LNCAP (cell line): Measurements from ENCODE around the gene CDH4.

Source experiments
- TF ChIP-seq, protein P1 (sequence below): fragments of 450-650 bp; IDR thresholded peaks from 2 replicates; pipeline ENCODE4 v1.5.1; 2017; ENCODE audit warnings: mild to moderate bottlenecking

The CDH4 gene

DNA sequence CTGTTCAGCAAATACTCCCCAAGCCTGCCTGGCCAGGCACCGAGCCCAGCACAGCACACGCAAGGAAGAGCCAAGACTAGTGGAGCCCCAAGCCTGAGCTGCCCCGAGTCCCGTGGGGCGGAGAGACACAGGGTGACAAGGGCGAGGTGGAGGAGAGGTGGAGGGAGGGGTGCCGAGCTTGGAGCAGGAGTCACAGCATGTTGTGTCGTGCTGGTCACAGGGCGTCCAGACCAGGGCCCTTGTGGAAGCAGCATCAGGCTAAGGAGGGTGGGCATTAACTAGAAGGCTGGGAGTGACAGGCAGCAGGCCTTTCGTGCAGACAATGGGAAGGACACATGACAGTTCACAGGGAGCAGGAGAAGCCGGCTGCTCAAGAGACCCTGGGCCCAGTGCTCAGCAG is 422.1 kb downstream of the CDH4 start:
- TF ChIP-seq, protein P1, sequence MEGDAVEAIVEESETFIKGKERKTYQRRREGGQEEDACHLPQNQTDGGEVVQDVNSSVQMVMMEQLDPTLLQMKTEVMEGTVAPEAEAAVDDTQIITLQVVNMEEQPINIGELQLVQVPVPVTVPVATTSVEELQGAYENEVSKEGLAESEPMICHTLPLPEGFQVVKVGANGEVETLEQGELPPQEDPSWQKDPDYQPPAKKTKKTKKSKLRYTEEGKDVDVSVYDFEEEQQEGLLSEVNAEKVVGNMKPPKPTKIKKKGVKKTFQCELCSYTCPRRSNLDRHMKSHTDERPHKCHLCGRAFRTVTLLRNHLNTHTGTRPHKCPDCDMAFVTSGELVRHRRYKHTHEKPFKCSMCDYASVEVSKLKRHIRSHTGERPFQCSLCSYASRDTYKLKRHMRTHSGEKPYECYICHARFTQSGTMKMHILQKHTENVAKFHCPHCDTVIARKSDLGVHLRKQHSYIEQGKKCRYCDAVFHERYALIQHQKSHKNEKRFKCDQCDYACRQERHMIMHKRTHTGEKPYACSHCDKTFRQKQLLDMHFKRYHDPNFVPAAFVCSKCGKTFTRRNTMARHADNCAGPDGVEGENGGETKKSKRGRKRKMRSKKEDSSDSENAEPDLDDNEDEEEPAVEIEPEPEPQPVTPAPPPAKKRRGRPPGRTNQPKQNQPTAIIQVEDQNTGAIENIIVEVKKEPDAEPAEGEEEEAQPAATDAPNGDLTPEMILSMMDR = no peak

DNA sequence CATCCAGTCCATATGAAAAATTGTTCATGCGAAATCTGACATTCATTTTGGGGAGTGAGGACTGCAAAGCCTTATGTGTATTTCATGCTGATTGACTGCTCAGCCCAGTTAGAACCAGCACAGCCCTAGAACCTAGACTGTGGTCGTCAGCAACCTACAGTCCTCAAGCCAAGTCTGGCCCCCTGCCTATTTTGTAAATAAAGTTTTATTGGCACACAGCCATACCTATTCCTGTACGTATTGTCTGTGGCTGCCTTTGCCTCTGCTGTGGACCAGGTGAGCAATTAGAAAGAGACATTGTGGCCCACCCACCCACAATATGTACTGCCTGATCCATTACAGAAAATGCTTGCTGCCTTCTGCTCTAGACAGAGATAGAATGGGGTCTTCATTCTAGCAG is 422.6 kb downstream of the CDH4 start:
- TF ChIP-seq, protein P1 = no peak

DNA sequence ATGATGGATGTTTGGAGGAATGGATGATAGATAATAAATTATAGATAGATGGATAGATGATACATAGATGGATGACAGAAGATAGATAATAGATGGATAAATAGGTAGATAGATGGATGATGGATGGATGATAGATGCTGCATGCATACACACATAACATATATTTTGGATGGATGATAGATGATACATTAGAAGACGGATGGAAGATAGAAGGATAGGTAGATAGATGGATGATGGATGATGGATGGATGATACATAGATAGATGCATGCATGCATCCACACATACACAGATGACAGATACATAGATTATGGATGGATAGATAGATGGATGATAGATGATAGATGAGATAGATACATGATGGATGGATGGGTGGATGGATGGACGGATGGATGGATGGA is 425.9 kb downstream of the CDH4 start:
- TF ChIP-seq, protein P1 = no peak

DNA sequence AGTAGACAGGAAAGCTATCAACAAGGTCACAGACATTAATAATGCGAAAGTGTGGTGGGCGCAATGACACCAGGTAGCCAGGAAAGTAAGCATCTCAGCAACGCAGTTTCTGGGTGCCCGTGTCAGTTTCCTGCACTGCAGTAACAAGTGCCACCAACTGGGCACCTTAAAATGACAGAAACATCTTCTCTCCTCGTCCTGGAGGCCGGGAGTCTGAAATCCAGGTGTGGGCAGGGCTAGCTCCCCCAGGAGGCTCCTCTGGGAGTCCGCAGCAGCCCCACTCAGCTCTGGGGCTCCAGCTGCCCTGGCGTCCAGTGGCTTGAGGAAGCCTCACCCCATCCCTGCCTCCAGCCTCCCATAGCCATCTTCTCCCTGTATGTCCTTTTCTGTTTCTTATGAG is 426.4 kb downstream of the CDH4 start:
- TF ChIP-seq, protein P1 = no peak

DNA sequence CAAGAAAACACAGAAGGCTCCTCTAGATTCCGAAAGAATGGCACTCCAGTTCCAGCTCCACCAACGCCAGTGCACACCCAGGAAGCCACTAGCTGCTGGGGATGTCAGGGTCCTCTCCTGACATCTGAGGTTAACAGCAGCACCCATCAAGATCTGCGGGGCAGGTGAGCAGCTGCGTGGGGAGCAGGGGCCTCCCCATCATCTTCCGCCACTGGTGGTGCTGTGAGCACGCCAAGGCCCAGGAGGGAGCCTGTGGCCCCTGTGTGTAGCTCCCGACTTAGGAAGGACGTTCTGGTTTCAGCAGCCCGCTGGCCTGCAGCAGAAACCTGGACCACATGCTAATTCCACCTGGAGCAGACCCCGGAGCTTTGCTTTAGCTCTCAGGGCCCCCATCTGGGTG is 427.4 kb downstream of the CDH4 start:
- TF ChIP-seq, protein P1 = no peak

DNA sequence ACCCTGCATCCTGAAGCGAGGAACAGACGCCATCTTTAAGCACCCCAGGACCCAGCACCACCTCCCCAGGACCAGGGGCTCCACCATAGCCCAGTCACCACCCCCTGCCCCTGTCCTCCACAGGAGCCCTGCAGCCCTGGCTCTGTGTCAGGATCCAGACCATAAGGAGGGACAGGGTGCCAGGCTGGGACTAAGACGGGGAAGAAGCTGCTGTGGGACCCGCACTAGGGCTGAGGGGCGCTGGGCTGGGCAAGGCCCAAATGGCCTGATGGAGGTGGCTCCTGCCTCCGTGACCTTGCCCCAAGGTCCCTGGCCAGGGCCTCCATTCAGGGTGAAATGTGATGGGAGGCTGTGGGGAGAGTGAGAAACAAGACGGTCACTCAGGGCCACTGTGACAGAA is 428.0 kb downstream of the CDH4 start:
- TF ChIP-seq, protein P1 = no peak

DNA sequence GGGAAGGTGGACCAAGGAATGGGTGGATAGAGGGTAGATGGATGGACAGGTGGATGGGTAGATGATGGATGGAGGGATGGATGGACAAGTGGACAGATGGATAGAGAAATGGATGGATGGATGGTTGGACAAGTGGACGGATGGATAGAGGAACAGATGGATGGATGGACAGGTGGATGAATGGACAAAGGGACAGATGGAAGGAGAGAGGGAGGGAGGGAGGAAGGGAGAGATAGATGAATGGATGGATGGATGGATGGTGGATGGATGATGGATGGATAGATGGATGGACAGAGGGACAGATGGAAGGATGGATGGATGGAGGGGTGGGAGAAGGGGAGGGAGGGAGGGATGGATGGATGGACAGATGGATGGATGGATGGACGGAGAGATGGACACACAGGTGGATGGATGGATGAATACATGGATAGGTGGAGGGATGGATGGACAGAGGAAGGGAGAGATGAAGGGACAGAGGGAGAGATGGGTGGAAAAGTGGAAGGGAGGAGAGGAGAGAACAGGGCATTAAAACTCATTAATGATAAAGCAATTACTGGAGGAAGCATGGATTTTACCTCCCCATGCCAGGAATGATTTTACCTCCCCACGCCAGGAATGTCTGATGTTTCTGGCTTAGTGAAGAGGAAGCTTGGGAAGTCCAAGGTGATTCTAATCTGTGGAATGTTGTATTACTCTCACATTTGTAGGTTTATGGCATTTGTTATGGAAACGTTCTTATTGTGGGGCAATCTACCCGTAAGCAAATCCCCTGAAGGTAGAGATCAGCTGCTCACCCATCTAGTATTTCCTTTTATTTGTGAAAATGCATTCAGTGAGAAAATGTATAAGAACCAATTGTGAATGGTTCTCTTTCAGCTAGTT is 430.3 kb downstream of the CDH4 start:
- TF ChIP-seq, protein P1 = no peak
